ENCODE measurements around the gene GNB5.

The GNB5 gene

DNA sequence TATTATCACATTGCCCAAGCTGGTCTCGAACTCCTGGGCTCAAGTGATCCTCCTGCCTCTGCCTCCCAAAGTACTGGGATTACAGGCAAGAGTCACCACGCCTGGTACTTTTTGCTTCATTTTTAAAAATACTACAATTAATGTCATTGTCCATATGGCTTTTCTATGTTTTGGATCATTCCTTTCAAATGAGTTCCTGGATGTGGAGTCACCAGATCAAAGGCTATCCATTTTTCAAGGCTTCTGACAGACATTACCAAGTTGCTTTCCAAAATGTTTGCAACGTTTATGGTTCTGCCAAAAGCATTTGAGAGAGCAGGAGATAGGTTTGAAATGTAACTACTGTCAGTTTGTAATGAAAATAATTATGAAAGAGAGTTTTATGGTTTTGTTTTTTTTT, 44.4 kb downstream of the GNB5 start:
- no peak for DNase-seq (ENCODE audit: low read depth in 1 of 2, low spot score in 1 of 2)

DNA sequence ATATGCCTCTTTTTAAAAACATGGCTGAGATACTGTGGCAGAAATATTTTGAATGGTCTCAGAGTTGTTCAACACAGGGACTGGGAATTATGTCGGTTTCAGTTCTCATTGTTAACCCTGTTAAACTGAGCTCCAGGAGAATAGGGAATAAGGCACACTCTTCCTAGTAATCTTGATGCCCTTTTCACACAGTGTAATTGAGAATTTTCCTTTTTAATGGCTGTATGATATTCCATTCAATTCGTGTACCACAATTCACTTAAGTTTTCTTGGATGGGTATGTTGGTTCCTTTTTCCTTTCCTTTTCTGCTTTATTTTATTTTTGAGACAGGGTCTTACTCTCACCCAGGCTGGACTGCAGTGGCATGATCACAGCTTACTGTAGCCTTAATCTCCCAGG, 44.9 kb downstream of the GNB5 start:
- DNase-seq (ENCODE audit: low read depth in 1 of 2, low spot score in 1 of 2): no peak

DNA sequence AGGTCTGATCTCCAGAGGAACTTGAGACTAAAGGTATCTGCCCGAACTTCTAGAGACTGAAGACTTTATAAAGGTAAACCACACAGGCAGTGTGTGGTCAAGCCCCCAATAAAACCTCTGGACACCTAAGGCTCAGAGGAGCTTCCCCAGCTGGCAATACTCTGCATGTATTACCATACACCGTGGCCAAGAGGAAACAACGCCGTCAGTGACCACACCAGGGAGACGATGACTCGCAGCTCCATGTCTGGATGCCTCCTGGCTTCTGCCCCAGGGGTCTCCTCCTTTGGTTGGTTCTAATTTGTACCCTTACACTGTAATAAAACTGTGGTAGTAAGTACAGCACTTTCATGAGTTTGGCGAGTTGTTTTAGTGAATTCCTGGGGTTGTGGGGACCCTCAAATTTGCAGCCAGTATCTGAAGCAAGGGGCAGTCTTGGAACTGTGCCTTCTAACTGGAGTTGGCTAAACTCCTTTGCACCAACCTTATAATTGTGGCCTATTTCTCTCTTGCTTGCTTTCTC, 46.5 kb downstream of the GNB5 start:
- no peak for DNase-seq (ENCODE audit: low read depth in 1 of 2, low spot score in 1 of 2)

DNA sequence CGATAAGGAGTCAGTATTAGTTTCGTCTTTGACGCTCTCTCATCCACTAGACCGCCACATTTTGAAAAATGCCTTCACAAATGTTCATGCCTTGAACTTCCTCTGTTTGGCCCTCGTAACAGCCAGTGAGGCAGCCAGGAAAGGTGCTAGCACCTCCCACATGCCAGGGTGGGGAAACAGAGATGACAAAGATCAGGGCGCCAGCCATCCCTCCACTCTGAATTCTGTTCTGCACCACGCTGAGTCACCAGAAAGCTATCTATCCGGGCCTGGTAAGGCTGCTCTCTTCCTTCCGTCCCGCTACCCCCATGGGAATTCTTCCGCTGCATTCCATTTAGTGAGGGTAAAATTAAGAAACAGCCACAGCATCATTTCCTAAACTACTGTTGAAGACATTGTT, 47.3 kb downstream of the GNB5 start:
- DNase-seq (ENCODE audit: low read depth in 1 of 2, low spot score in 1 of 2): no peak

DNA sequence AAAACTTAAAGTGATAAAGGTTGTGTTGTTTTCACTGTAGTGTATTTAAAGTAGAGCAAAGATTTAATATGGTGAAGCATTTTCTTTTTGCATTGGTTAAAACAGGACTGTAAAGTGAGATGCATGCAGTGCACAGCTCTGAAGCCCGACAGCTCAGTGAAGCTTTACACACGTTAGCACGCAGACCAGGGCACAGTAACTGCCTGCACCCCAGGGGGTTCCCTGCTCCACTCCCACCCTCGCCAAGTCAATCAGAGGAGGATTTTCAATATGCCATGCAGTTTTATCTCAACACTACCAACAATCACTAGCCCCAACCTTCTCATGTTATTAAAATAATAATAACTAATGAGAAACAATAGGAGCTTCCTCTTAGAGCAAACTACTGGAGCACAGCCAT, 50.5 kb downstream of the GNB5 start:
- no peak for DNase-seq (ENCODE audit: low read depth in 1 of 2, low spot score in 1 of 2)

DNA sequence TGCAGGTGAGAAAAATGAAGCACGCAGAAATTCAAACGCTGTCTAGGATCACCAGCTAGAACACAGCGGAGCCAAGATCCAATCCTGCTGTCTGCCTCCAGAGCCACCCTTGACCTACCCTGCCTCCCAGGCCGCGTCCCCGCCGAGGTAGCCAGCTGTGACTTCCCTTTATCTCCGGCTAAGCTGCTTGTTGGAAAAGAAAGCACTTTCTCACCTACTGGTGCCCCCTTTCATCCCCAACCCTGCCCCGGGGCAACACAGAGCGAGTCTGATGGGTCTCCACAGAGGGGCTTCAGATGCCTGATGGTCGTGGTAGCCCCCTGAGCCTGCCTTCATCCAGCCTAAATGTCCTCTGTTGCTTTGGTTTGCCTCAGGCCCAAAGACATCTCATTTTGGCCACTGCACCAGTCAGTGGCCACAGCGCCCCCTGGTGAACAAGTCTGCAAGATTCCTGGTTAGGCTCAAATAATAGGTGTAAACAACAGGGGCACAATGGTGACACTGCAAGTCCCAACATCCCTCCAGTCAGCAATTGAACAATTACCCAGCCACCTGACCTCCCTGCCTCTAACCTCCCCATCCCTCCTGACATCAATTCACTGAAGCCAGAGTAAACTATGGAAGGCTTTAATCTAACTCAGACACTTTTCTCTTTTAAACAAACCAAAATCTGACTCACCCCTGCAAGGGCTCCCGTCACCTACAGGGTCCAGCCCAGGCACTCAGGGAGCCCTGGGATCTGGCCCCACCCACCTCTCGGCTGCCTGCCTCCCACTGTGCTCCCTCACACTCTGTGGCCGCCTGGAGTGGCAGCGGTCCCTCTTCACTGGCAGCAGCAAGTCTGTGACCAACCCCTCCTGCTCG, 51.4 kb downstream of the GNB5 start:
- peak; percentile 20 to 48 for DNase-seq (ENCODE audit: low read depth in 1 of 2, low spot score in 1 of 2)

DNA sequence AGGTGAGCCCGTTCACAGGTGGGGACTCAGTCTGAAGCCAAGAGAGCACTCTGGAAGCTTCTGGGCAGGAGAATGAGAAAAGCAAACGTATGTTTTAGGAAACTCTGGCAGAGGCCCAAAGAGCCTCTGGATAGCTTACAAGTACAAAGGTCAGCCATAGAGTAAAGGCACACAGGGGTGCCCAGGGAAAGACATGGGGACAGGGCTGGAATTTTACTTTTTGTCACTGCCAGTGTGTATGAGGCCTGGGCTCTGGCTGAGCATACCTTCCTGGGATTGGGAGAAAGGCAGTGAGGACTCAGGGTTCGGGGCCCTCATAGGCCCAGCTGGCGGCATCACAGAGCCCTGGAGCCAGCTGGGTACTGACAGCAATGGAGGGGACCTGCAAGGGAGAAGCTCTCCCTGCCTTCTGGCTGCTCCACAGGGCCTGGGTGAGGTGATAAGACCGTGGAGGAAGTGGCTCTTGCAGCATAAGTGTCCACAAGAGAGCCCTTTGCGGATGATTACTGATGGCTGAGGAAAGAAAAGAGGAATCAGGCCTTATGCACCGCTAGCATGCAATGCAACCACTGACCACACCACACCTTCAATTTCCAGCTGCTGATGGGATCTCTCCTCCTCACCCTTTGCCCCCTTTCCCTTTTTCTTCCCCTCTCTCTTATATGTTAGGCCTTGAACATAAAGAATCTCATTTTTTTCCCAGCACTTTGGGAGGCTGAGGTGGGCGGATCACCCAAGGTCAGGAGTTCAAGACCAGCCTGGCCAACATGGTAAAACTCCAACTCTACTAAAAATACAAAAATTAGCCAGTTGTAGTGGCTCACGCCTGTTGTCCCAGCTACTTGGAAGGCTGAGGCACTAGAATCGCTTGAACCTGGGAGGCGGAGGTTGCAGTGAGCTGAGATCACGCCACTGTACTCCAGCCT, 53.5 kb downstream of the GNB5 start:
- DNase-seq (ENCODE audit: low read depth in 1 of 2, low spot score in 1 of 2): no peak

DNA sequence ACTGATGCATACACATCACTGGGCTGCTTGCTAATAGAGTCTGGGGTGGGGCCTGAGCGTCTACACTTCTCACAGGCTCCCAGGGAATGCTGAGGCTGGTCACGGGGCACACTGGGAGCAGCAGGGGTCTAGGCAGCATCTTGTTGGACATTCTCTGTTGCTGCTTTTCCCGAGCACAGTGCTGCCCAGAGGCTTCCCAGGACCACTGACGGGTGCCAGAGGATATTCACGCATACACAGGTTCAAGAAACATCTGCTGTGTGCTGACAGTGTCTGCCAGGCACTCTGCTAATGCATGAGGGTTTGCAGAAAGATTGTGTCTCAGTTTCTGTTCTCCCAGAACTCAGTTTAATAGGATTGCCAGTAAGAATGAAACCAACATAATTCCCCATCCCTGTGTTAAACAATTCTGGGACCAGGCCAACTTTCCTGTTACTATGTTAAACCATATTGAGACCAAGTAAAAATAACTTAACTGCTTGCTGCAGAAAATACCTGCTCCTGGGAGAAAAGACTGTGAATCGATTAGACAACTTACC, 54.7 kb downstream of the GNB5 start:
- no peak for DNase-seq (ENCODE audit: low read depth in 1 of 2, low spot score in 1 of 2)

DNA sequence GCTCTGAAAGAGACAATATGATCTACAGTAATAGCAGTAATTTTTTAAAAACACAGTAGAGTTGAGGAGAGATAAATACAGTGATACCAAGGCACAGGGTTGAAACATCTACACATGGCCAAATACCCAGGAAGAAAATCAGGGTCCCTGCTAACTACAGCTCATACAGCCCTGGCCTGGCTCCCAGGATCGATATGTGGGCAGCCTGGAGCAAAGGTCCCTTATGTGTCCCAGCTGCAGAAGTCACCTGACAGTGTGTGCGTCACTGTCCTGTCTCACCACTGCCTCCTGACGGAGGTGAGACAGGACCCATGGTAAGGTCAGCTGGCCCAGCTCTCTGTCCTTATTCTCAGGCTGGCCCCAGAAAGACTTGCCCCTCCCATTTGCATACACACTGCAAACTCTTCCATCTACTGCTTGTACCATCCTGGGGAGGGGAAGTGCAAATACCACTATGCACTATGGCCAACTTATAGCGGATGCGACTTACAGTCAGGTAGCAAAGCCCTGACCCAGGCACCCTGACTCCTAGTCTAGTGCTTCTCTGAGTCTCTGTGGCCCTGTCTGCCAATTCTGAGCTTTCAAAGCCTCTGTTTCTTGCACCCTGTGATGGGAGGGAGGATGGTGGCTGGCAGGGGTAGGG, 56.6 kb downstream of the GNB5 start:
- no peak for DNase-seq (ENCODE audit: low read depth in 1 of 2, low spot score in 1 of 2)

DNA sequence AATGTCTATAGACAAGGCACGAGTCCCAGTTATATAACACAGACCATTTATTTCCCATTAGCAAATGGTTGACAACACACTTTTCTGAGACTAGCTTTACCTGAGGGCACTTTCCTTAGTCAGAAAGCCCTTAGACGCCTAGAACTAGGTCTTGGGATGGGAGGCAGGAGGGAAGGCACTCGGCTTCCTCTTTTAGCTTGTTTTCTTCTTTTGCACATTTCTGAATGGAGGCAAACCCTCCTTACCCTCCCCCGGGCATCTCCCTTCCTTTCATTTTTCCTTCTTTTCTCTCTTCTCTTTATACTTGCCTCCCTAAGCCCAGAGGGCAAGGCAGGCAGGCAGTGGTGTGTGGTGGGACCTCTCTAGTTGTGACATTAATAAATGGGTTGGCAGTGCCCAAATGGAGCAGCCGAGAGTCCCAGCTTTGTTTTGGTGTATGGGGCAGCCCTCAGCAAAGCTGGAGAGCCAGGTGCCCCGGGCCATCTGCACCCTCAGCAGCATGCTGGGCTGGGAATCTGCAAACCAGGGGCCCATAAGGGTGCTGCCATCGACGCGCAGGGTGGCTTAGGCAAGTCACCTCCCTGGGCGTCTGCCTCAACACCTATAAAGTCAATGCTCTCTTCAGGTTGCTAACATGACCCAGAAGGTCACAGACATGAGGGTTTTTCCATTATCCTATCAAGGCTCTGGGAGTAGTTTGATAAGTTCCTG, 57.5 kb downstream of the GNB5 start:
- DNase-seq (ENCODE audit: low read depth in 1 of 2, low spot score in 1 of 2): no peak

DNA sequence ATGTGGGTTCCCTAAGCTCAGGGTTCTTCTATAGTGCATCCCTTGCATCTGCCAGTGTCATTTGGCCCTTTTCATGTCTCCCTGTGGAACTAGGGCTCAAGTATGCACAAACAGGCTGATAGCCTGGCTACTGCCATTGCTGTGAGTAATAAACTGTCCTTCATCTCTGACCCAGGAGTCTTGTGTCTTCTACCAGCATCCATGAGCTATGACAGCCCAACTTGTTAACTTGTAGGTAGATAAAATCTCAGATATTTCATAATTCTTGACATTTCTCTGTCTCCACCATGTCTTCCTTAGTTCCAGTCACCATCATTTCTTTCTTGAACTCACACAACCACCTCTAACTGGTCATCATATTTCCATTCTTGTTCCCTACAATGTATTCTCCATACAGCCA, 59.1 kb downstream of the GNB5 start:
- DNase-seq (ENCODE audit: low read depth in 1 of 2, low spot score in 1 of 2): no peak

DNA sequence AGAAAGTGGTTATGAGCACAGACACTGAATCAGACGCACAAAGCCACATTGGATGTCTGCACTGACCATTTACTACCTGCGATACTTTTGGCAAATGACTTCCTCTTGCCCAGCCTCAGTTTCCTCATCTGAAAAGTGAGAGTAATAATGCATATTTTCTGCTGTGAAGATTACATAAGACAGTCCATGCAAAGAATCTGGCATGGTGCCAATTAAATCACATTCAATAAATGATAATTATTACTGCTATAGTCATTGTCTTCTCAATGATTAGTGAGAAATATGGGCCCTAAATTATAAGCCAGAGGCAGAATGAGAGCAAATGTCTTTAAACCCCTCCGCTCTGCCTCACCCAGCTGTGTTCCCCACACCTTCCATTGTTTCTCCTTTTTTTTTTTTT, 62.6 kb downstream of the GNB5 start:
- DNase-seq (ENCODE audit: low read depth in 1 of 2, low spot score in 1 of 2): no peak

DNA sequence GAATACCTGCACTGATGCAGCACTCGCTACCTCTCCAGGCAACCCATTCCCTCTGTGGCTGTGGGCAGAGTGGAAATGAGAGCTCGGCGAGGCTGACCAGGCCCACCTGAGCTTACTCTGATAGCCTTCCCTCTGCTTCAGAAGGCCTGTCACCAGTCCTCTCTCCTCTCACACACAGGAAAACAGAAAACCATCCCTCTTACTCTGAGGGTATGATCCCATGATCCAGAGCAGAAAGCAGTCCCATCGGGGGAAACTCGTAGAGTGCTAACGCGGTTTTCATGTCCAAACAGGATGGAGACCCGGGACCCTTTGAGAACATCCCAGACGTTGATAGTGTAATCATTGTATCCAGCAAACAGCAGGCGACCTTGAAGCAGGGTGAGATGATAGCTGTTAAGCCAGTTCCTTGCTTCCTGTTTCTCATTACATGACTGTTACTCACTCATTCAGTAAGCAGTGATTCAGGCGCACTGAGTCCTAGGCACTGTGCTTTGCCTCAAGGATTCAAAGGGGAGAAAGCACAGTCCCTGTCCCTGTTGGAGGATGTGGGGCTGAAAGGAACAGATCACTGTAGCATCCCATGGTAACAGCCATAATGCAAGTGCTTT, 66.8 kb downstream of the GNB5 start:
- no peak for DNase-seq (ENCODE audit: low read depth in 1 of 2, low spot score in 1 of 2)

DNA sequence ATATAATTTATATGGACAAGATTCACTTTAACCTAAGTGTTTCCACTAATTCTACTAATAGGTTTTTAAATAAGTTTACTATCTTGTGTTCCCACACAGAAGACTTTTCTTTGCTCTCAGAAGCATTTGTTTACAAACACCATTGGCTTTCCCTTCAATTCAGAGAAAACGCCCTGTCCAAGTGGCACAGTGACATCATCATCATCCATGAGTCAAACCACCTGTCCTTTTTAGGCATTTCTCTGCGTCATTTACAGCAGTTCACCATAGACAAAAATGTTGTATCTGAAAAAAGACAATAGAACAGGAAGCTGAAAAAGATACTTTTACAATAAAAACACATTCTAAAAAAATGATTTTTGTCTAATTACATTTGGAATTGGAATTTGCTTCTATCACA, 69.3 kb downstream of the GNB5 start:
- no peak for DNase-seq (ENCODE audit: low read depth in 1 of 2, low spot score in 1 of 2)

DNA sequence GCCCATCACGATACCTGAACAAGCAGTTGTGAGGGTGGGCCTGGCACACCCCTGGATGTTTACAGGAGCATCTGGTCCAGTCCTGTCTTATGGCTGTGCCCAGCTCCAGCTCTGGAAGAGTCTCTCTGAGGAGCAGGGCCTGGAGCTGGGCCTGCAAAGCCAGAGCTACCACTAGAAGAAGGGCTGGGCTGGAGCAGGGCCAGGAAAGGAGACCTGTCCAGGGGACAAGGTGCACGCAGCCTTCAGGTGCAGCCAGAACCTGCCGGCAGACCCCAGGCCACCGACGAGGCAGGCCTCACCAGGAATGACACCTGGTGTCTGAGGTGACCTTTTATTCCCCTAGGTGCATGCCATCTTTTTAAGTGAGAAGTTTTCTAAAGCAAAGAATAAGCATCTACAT, 70.2 kb downstream of the GNB5 start:
- DNase-seq (ENCODE audit: low read depth in 1 of 2, low spot score in 1 of 2): no peak

DNA sequence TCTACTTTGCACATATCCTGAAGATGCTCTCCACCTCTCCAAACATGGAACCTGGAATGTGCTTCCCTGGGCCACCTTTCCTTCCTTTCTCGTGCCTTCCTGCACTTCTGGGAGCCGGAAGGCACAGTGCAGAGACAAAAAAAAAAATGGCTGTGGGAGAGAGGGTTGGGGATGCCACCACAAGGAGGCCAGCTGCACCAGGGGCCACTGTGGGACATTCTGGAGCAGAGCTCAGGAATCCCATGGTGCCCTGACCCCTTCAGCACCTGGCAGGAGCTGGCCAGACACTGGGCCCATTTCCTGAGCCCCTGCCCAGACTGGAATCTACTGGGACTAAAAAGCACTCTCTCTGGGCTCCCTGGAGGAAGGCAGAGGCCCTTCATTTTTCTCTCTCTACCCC, 70.7 kb downstream of the GNB5 start:
- DNase-seq (ENCODE audit: low read depth in 1 of 2, low spot score in 1 of 2): no peak

DNA sequence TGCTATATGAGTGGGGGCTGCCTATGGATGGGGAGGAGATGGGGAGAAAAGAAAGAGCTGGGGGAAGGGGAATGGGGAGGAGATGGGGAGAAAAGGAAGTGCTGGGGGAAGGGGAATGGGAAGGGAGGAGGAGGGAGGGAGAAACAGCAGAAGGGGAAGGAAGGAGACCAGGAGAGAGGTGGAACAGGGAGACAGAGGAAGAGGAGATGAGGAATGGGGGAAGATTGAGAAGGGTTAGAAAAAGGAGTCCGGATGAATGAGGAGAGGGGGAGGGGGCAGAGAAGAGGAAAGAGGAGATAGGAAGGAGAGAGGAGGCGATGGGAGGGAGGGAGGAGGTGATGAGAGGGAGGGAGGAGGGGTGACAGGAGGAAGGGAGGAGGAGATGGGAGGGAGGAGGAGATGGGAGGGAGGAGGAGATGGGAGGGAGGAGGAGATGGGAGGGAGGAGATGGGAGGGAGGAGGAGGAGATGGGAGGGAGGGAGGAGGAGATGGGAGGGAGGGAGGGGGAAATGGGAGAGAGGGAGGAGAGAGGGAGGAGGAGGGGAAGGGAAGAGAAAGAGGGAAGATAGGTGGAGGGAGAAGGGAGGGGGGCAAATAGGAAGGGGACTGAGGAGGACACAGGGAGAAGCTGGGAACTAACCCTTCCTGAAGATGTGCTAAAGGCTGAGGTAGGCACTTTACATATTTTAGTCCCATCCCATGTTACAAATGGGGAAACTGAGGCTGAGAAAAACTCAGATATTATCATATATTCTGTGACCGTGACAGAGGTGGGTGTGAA, 72.0 kb downstream of the GNB5 start:
- DNase-seq (ENCODE audit: low read depth in 1 of 2, low spot score in 1 of 2): no peak

DNA sequence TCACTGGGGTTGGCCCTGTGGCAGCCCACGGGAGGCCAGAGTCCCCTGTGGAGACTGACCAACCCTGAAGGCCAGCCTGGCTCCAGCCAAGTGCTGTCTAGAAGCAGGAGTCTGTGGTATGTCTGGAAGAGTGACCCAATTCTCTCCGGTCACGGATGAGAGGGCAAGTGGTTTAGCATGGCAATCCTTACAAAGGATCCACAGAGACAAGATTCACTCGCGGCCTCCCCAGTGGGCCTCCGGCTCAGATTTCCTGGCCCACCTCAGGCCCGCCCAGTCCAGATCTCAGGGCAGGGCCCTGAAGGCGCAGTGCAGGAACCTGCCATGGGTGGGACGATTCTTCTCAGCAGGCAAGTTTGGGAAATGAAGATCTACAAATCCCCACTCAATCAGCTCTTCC, 73.6 kb downstream of the GNB5 start:
- no peak for DNase-seq (ENCODE audit: low read depth in 1 of 2, low spot score in 1 of 2)

DNA sequence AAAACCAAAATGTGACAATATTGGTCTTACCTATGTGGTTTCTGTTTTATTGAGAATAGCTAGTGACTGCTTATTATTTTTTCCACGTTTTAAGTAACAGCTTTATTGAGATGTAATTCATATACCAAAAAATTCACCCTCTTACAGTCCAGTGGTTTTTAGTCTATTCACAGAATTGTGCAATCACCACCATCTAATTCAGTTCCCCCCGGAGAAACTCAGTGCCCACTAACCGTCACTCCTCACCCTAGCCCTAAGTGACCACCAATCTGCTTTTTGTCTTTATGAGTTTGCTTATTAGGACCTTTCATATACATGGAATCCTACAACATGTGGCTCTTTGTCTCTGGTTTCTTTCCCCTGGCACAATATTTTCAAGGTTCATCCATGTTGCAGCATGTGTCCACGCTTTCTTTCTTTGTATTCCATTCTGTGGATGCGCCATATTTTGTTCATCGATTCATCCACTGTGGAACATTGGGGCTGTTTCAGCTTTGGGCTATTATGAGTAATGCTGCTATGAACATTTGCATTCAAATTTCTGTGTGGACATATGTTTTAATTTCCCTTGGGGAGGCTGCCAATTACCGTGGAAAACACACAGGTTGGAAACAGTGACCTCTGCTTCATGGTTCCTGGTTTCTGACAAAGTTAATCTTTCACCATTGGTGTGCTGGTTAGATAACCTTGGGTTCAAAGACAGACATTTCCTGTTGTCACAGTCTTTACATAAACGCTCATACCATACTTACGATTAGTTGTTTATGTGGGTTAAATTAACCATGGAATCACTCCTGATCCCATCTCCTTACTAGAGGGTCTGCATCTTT, 75.4 kb downstream of the GNB5 start:
- DNase-seq (ENCODE audit: low read depth in 1 of 2, low spot score in 1 of 2): no peak

Measured in stimulated activated CD4-positive, alpha-beta T cell treated with anti-CD3 and anti-CD28 coated beads, Interleukin-15, amount 100 ng/mL, for 1 hour (primary cell).